Testis (tissue), 2 donors: ENCODE data around the gene RUFY1.

ENCODE experiments used
- CTCF ChIP-seq, 3 experiments: fragments of 450-650 bp in 2 of 3; fragments of 200-600 bp in 1 of 3; sonication (generic) in 1 of 3; IDR thresholded peaks; one replicate each; pipeline ENCODE4 v1.5.1; 2016 to 2019; ENCODE audit warnings: antibody characterized with exemption in 3 of 3, mild to moderate bottlenecking in 2 of 3, moderate library complexity in 1 of 3
- POLR2A ChIP-seq: fragments of 450-650 bp; IDR thresholded peaks from one replicate; pipeline ENCODE4 v1.6.1; 2017; ENCODE audit warnings: antibody characterized with exemption, mild to moderate bottlenecking, moderate library complexity

GRCh38 chr5:179596421-179596820 is 46.1 kb downstream of the RUFY1 start:
- TF ChIP-seq CTCF (IDR thresholded peaks at IDR 0.05) (no peak), POLR2A (no peak)
